T-helper 2 cell (primary cell): ENCODE data around the gene ZPR1.
"Not testable (repeated sequence)": the region's sequence is repeated elsewhere in the genome, so short reads cannot be mapped to it uniquely, and the experiment has no call there.

Experiments
- DNase-seq, 5 experiments: peaks; one replicate each; pipeline versions ENCODE4 v3.0.0 to v3.0.0-alpha.2; 2012 to 2022

ZPR1 gene

DNA sequence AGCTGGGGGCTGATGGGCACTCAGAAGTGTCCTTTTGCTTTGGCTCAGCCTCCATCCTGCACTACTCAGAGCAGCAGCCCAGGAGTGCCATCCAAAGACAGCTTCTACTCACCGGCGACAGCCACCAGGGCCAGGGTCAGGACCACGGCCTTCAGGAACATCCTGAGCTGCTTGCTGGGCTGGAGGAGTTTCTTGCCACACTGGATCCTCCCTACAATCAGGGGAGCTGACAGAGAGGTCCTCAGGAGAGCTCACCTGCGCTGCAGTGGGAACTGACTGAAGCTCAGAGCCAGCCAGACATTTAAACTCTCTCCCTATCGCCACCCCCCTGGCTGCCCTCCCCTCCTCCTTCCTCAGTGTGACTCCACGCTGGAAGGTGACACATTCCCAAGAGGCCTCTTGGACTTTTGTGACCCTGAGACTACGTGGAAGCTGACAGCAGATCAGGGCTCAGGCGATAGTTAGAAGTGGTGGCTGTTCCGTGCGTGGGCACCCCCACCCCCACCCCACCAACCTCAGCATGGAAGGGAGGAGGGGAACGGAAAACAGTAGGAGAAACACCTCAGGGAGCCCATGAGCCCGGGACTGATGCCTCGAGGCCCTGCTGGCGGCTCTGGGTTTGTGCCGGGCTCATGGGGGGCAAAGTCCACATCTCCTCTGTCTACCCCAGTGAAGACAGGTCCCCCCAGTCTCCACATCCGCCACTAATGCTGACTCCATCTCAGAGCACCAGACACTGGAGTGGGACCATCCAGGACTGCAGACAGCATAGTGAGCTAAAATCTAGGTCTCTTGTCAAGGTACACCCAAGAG is 35.4 kb upstream of the ZPR1 start, which contains the start of gene APOA4:
Gene APOA4 (minus strand): TSS at position 274 of the 813 bp plus-strand sequence. CDS start 113 bp downstream, at position 161.
- no peak for DNase-seq

GRCh38 chr11:116822575-116822974 is 34.8 kb upstream of the ZPR1 start:
- no peak for DNase-seq

- no peak for DNase-seq
Observed at GRCh38 chr11:116821050-116821918, 33.5 kb upstream of the ZPR1 start.

DNA sequence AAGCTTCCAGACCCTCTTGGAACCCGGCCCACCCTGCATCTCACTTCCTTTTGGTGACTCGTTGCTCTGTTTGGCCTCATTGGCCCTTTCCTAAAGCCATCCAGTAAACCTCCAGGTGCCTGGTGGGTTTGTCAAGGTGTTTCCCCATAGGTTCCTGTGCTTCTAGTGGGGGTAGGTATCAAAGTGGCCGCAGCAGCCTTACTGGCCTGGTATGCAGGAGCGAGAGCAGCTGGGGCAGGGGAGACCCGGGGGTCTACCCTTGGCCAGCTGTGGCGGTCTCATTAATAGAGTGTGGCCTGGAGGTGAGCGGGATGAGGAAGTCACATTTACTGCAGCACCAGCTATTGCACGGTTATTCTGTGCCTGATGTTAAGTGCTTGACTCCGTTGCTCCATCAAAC is 31.2 kb upstream of the ZPR1 start:
- DNase-seq: no peak

DNA sequence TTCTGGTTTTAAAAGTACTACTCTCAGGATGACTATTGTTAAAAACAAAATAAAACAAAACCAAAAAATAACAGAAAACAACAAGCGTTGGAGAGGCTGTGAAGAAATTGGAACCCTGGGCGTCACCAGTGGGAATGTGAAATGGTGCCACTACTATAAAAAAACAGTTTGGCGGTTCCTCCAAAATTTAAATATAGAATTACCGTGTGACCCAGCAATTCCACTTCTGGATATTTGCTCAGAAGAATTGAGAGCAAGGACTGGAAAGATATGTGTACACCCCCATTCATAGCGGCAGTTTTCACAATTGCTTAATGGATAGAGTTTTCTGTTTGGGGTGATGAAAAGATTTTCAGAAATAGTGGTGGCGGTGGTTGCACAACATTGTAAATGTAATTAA is 26.7 kb upstream of the ZPR1 start:
- DNase-seq: no peak

- no peak for DNase-seq
Observed at GRCh38 chr11:116813781-116814471, 26.1 kb upstream of the ZPR1 start.

GRCh38 chr11:116813170-116813569 is 25.3 kb upstream of the ZPR1 start:
- DNase-seq: no peak

DNA sequence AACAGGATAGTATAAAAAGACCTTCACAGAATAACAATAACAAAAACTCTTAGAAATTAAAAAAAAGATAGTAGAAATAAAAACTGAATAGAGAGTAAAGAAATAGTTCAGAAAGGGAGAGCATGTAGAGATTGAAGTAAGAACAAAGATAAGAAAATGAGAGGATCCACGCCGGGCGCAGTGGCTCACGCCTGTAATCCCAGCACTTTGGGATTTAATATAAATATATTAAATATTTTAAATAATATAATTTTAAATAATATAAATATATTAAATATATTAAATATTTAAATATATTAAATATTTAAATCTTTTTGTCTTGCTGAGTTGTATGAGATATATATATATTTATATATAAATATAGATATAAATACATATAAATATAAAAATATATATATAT is 24.3 kb upstream of the ZPR1 start:
- no peak for DNase-seq

- DNase-seq: no peak
Observed at GRCh38 chr11:116811194-116811593, 23.4 kb upstream of the ZPR1 start.

DNA sequence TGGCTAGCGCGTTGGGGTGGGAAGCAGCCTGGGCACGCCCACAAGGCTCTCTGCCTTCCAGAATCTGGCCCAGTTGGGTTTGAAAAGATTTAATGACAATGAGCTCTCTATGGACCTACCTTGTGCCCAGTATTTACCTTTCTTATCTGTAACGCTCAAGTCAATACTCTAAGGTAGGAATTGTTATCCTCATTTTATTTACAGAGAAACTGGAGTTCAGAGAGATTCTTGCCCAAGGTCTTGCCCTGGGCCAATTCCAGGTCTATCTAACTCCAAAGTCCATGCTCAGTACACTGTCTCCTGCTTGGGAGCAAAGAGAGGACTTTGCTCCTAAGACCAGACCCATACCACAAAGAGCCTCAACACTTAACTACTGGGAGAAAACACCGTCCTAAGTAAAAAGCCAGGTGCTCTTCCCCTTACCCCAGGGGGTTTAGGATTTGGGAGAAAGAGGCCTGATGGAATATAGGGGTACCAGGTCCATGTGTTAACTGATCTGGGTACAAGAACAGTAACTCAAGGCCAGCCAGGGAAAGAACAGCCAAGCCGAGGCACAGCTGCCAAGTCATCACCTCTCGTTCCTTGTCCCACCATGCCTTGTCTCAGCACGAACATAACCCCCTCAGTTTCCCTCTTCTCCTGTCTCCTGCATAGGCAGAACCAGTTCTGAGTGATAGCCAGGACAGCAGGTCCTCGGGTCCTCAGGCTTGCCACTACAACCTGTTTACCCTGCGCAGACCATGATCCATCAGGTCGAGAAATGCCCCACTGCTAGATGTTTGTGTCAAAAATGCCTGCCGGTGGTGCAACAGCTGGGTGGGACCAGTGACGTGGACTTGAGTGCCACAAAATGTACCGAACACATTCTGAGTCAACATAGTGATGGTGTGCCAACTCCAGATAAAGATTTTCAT is 20.7 kb upstream of the ZPR1 start:
- no peak for DNase-seq

GRCh38 chr11:116807601-116808261 is 19.9 kb upstream of the ZPR1 start:
- no peak for DNase-seq

GRCh38 chr11:116804001-116804400 is 16.2 kb upstream of the ZPR1 start:
- DNase-seq: no peak

DNA sequence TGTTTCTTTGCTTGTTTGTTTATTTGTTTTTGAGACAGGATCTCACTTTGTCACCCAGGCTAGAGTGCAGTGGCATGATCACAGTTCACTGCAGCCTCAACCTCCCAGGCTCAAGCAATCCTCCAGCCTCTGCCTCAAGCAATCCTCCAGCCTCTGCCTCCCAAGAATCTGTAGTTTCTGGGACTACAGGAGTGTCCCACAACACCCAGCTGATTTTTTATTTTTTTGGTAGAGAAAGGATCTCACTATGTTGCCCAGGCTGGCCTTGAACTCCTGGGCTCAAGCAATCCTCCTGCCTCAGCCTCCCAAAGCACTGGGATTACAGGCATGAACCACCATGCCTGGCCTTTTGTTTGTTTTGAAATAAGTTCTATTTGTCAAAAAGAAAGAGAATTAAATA is 13.8 kb upstream of the ZPR1 start:
- DNase-seq: not testable (repeated sequence)

DNA sequence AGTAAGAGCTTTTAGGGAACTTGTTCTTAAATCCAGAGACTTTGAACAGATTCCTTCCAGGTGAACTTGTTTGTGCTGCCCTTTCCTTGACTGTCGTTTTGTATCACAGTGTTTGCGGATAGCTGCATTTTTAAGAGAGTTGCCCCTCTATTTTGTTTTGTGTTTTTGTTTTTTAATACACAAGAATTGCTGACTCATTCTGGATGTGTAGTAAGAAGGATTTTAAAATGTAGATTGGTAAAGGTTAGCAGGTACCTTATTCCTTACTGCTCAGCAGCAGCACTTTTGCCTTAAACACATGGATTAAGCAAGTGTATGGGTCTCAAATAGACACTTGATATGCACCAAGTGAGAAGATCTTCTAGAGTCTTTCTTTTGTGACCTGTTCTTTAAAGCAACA is 12.8 kb upstream of the ZPR1 start:
- no peak for DNase-seq

DNA sequence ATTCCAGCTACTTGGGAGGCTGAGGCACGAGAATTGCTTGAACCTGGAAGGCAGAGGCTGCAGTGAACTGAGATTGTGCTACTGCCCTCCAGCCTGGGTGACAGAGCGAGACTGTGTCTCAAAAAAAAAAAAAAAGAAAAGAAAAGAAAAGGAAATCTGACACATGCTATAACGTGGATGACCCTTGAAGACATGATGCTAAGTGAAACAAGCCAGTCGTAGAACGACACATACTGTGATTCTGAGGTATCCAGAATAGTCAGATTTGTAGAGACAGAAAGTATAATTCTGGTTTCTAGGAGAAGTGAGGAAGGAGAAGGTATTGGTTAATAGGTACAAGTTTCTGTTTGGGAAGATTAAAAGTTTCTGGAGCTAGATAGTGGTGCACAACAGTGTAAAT is 10.5 kb upstream of the ZPR1 start:
- no peak for DNase-seq

- DNase-seq: no peak
Observed at GRCh38 chr11:116797816-116798215, 10.0 kb upstream of the ZPR1 start.

DNA sequence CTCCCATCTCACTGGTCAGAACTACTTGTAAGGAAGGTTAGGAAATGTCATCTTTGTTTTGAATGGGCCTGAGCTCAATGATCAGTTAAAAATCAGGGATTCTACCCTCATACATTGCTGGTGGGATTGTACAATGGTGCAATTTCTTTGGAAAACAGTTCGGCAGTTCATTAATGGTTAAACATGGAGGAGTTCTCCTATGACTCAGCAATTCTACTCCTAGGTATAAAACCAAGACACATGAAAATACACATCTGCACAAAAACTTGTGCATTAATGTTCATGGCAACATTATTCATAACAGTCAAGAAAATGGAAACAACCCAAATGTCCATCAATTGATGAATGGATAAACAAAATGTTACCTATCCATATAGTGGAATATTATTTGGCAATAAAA is 8.7 kb upstream of the ZPR1 start:
- no peak for DNase-seq

GRCh38 chr11:116794851-116795250 is 7.0 kb upstream of the ZPR1 start:
- no peak for DNase-seq

DNA sequence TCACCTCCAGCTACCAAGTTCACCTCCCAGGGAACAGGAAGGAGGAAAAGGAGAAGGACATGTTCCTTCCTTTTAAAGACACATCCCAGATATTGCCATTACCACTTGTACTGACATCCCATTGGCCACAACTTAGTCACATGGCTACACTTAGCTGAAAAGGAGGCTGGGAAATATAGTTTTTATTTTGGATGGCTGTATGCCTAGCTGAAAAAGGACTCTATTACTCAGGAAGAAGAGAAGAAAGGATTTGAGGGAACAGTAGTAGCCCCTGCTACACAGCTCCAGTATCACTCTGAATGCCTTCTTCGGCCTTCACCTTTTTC is 5.9 kb upstream of the ZPR1 start:
- DNase-seq: no peak

DNA sequence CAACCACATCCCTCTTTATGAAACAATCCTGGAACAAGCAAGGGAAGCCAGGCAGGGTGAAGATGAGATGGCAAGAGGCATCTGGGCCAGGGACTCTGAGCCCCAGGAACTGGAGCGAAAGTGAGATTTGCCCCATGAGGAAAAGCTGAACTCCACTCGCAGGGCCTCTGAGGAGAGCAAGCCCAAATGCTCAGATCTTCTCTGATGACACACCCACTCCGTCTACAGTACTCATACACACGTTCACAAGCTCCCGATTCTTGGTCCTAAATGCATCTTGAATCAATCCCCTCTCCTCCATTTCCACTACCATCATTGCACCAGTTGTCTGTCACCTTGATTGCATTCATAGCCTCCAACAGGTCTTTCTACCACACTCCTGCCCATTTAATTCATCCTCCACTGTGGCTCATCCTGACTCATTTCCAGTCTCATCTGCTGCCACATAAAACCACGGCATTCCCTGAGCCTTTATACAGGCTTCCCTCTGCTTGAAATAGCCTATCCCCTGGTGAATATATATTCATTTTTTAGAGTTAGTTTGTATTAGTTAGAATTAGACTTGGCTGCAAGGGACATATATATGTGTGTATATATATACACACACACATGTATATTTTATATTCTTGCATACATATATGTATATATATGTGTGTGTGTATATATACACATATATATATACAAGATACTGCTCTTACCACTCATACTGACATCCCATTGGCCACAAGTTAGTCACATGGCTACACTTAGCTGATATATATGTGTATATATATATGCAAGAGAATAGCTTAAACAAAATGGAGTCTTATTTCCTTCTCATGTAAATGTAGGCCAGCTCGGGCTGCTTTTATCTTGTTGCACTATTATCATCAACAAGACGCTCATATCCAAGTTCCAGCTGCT is 5.3 kb upstream of the ZPR1 start:
- DNase-seq: no peak
